ENCODE data around the gene PDE3B. TPM values are rescaled to one million over a fixed set of nuclear protein-coding genes. Genes with fewer than 3 reads are reported as not detected.

Gene PDE3B
- polyA plus RNA-seq, 1 of the 3 experiments (the other 2 are of a cell fraction) = 0.26 TPM

- DNase-seq = no peak
- Histone ChIP-seq H3K4me1 (ENCODE audit: control insufficient read depth in 1 of 2, insufficient read depth in 2 of 2, low read depth in 1 of 2, low read length in 1 of 2) (no peaks in the 10 kb centered on the region; a peak in 1 of 4 replicates), H3K4me3 (ENCODE audit: low read depth in 2 of 2, low read length in 1 of 2) (no peak overlapping the region), H3K9ac (no peak overlapping the region), H2AFZ (ENCODE audit: low read depth) (no peak overlapping the region), H3K27me3 (ENCODE audit: insufficient read depth) (no peaks in the 10 kb centered on the region), H3K4me2 (no peak overlapping the region), H3K79me2 (ENCODE audit: insufficient read depth) (peaks cover 12% of the 10 kb centered on the region), H3K9me2 (no peaks in the 10 kb centered on the region), H4K20me1 (ENCODE audit: insufficient read depth) (no peaks in the 10 kb centered on the region), H3F3A (replicated peaks; ENCODE audit: insufficient read depth) (no peaks in the 10 kb centered on the region), H3K36me3 (replicated peaks in 1 of 2; ENCODE audit: control insufficient read depth in 1 of 2, insufficient read depth in 2 of 2, low read length in 1 of 2) (peaks cover 0 to 9% of the 10 kb centered on the region in 2 experiments), H3K9me3 (no peaks in the 10 kb centered on the region), H3K27ac (ENCODE audit: low read depth in 2 of 2, low read length in 1 of 2) (no peak overlapping the region)
- WGBS (ENCODE audit: low lambda C conversion rate) = 61% methylated on average over 1 of the region's 1 CpG
- TF ChIP-seq GATA2 (CRISPR knock-in tag; IDR thresholded peaks at IDR 0.05) = no peak
- no peak for TF ChIP-seq USF2 (IDR thresholded peaks at IDR 0.05; ENCODE audit: borderline replicate concordance, low read depth, low read length)
- TF ChIP-seq YY1 (IDR thresholded peaks at IDR 0.05; ENCODE audit: low read depth) = no peak
- TF ChIP-seq TCF12 (IDR thresholded peaks at IDR 0.05) = no peak
- no peak for TF ChIP-seq MEF2A (IDR thresholded peaks at IDR 0.05; ENCODE audit: borderline replicate concordance, low read depth)
- no peak for TF ChIP-seq IRF3 (IDR thresholded peaks at IDR 0.05; ENCODE audit: low read depth, low read length)
- no peak for TF ChIP-seq TEAD4 (IDR thresholded peaks at IDR 0.05; ENCODE audit: borderline replicate concordance, insufficient read depth)
- TF ChIP-seq ELF1 (IDR thresholded peaks at IDR 0.05) = no peak
- TF ChIP-seq MAX (IDR thresholded peaks at IDR 0.05; ENCODE audit: low read depth) = no peak
- TF ChIP-seq RCOR1 (IDR thresholded peaks at IDR 0.05; ENCODE audit: low read length) = no peak
- no peak for TF ChIP-seq ZBTB33 (IDR thresholded peaks at IDR 0.05; ENCODE audit: borderline replicate concordance, low read depth)
- no peak for TF ChIP-seq GABPA (IDR thresholded peaks at IDR 0.05; ENCODE audit: low read depth)
- TF ChIP-seq RXRA (IDR thresholded peaks at IDR 0.05; ENCODE audit: borderline replicate concordance, low read depth) = no peak
- CTCF ChIA-PET = interaction anchor here (0.7 to 1.3 kb wide), 2 partner anchors 68 to 88 kb away, joined by 3 read pairs; no protein-coding TSS in a partner anchor
- POLR2A ChIA-PET = no interaction called here
Measured at GRCh38 chr11:14886513-14886912, 242.9 kb downstream of the PDE3B start.

Data from SK-N-SH (cell line).